Breast epithelium (tissue), 3 donors: ENCODE results near the gene MAN1B1.

ENCODE experiments used
- POLR2A ChIP-seq: fragments of 450-650 bp; IDR thresholded peaks from one replicate; pipeline ENCODE4 v1.6.1; 2016; ENCODE audit warnings: antibody characterized with exemption, mild to moderate bottlenecking, moderate library complexity
- POLR2AphosphoS5 ChIP-seq, 3 donors: sonication (generic); formaldehyde crosslinking; IDR thresholded peaks; one replicate each; pipeline ENCODE4 v1.6.1; 2017; ENCODE audit warnings: antibody characterized with exemption in 3 of 3
- TF ChIP-seq, protein P1 (sequence below), 3 donors: fragments of 450-650 bp; IDR thresholded peaks; one replicate each; pipeline ENCODE4 v1.5.1; 2016 to 2017; ENCODE audit warnings: antibody characterized with exemption in 3 of 3, mild to moderate bottlenecking in 3 of 3, moderate library complexity in 3 of 3

GRCh38 chr9:137044037-137044436 is 42.7 kb upstream of the MAN1B1 start:
- TF ChIP-seq, protein P1, sequence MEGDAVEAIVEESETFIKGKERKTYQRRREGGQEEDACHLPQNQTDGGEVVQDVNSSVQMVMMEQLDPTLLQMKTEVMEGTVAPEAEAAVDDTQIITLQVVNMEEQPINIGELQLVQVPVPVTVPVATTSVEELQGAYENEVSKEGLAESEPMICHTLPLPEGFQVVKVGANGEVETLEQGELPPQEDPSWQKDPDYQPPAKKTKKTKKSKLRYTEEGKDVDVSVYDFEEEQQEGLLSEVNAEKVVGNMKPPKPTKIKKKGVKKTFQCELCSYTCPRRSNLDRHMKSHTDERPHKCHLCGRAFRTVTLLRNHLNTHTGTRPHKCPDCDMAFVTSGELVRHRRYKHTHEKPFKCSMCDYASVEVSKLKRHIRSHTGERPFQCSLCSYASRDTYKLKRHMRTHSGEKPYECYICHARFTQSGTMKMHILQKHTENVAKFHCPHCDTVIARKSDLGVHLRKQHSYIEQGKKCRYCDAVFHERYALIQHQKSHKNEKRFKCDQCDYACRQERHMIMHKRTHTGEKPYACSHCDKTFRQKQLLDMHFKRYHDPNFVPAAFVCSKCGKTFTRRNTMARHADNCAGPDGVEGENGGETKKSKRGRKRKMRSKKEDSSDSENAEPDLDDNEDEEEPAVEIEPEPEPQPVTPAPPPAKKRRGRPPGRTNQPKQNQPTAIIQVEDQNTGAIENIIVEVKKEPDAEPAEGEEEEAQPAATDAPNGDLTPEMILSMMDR (IDR thresholded peaks at IDR 0.05) = no peak
- TF ChIP-seq POLR2A (no peak), POLR2AphosphoS5 (IDR thresholded peaks at IDR 0.05) (no peak)
